Measurements from ENCODE around the gene OLIG3.

OLIG3 gene

GRCh38 chr6:137495703-137496336 is 1.6 kb upstream of the OLIG3 start:
- no peak for DNase-seq

- no peak for DNase-seq
Measured at GRCh38 chr6:137494988-137495702, 951 bp upstream of the OLIG3 start.

- DNase-seq, result no peak
Measured at GRCh38 chr6:137493218-137494038, 766 bp downstream of the OLIG3 start.

- no peak for DNase-seq
Measured at GRCh38 chr6:137492289-137493217, 1.6 kb downstream of the OLIG3 start.

GRCh38 chr6:137491478-137491877 is 2.7 kb downstream of the OLIG3 start:
- DNase-seq, result no peak

- DNase-seq, result no peak
Measured at GRCh38 chr6:137490961-137491360, 3.2 kb downstream of the OLIG3 start.

GRCh38 chr6:137490006-137490905 is 3.9 kb downstream of the OLIG3 start:
- no peak for DNase-seq

GRCh38 chr6:137489046-137490005 is 4.9 kb downstream of the OLIG3 start:
- no peak for DNase-seq

- no peak for DNase-seq
Measured at GRCh38 chr6:137488150-137489045, 5.8 kb downstream of the OLIG3 start.

GRCh38 chr6:137487869-137488149 is 6.4 kb downstream of the OLIG3 start:
- DNase-seq, result no peak

GRCh38 chr6:137487181-137487868 is 6.9 kb downstream of the OLIG3 start:
- no peak for DNase-seq

GRCh38 chr6:137486416-137486815 is 7.8 kb downstream of the OLIG3 start:
- DNase-seq, result no peak

- DNase-seq, result no peak
Measured at GRCh38 chr6:137480431-137480830, 13.8 kb downstream of the OLIG3 start.

GRCh38 chr6:137475103-137475502 is 19.1 kb downstream of the OLIG3 start:
- DNase-seq, result no peak

- no peak for DNase-seq
Measured at GRCh38 chr6:137473598-137473997, 20.6 kb downstream of the OLIG3 start.

- no peak for DNase-seq
Measured at GRCh38 chr6:137472641-137473137, 21.5 kb downstream of the OLIG3 start.

- no peak for DNase-seq
Measured at GRCh38 chr6:137471986-137472385, 22.2 kb downstream of the OLIG3 start.

GRCh38 chr6:137471497-137471896 is 22.7 kb downstream of the OLIG3 start:
- no peak for DNase-seq

Measured in fibroblast of skin of scalp (primary cell).